PFSK-1 (cell line): ENCODE results near the gene ARHGAP15.

Experiments
- FOXP2 ChIP-seq: optimal IDR thresholded peaks from 2 replicates; pipeline ENCODE3; 2011; ENCODE audit warnings: borderline replicate concordance, control low read depth, inconsistent platforms; ENCODE audit not compliant: insufficient read depth; ENCODE audit errors: extremely low read length, extremely low read depth
- POLR2AphosphoS5 ChIP-seq: IDR thresholded peaks from 2 replicates; pipeline ENCODE4 v1.6.1; 2012; ENCODE audit warnings: low read depth, mild to moderate bottlenecking, control low read depth, low read length, moderate library complexity
- REST ChIP-seq, 2 experiments: IDR thresholded peaks; 2 replicates each; pipeline versions ENCODE4 v1.6.1 to v1.8.0; 2011 to 2012; ENCODE audit warnings: low read depth in 2 of 2, low read length in 2 of 2, control low read depth in 1 of 2, inconsistent platforms in 1 of 2, mild to moderate bottlenecking in 1 of 2, moderate library complexity in 1 of 2; ENCODE audit not compliant: insufficient read depth in 1 of 2
- SIN3A ChIP-seq: IDR thresholded peaks from 2 replicates; pipeline ENCODE4 v1.6.1; 2012; ENCODE audit warnings: mild to moderate bottlenecking, low read length, moderate library complexity, borderline replicate concordance; ENCODE audit not compliant: insufficient read depth
- TAF1 ChIP-seq: IDR thresholded peaks from 2 replicates; pipeline ENCODE4 v1.6.1; 2012; ENCODE audit warnings: low read length, control low read depth, borderline replicate concordance; ENCODE audit not compliant: insufficient read depth

DNA sequence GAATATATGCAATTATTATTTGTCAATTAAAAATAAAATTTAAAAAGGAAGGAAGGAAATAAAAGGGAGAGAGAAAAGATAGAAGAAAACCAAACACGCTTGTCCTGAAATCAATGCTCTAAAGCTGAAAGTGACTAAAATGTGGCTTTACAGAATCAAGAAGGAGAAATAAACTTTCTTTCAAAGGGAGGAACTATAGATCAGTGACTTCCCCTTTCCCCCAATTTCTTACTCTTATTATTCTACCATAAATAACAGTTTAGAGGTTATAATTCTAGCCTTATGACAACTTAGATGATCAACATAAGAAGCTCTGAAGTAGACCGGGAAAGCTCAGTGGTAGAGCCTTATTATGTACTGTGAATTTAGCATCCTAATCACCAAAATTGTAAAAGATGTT lies 122.5 kb downstream of the ARHGAP15 start:
- no peak for TF ChIP-seq TAF1
- no peak for TF ChIP-seq SIN3A
- no peak for TF ChIP-seq FOXP2
- no peak for TF ChIP-seq POLR2AphosphoS5
- no peak for TF ChIP-seq REST (IDR thresholded peaks at IDR 0.05; ENCODE audit: insufficient read depth in 1 of 2, low read depth in 2 of 2, low read length in 2 of 2)
